IPS-20b (cell line): ENCODE results near the gene CNNM3.

Experiments used
- H3K27ac ChIP-seq: one replicate; pipeline ENCODE4 v1.5.1; 2013; ENCODE audit warnings: low read length
- H3K27me3 ChIP-seq: 2 replicates; pipeline ENCODE4 v1.6.1; 2013; ENCODE audit warnings: mild to moderate bottlenecking, low read length, inconsistent platforms; ENCODE audit not compliant: insufficient read depth
- H3K36me3 ChIP-seq: 2 replicates; pipeline ENCODE4 v1.6.1; 2013; ENCODE audit warnings: low read depth, mild to moderate bottlenecking, inconsistent platforms, low read length, moderate library complexity; ENCODE audit not compliant: insufficient read depth
- H3K4me1 ChIP-seq: 2 replicates; pipeline ENCODE4 v1.6.1; 2013; ENCODE audit warnings: mild to moderate bottlenecking, control low read depth, inconsistent platforms, low read length, moderate library complexity; ENCODE audit not compliant: insufficient read depth
- H3K4me3 ChIP-seq: 2 replicates; pipeline ENCODE4 v1.5.1; 2013; ENCODE audit warnings: mild to moderate bottlenecking, low read length, inconsistent platforms
- H3K9ac ChIP-seq: 2 replicates; pipeline ENCODE4 v1.6.1; 2013; ENCODE audit warnings: low read depth, mild to moderate bottlenecking, inconsistent platforms, low read length, moderate library complexity
- H3K9me3 ChIP-seq: 2 replicates; pipeline ENCODE4 v1.6.1; 2013; ENCODE audit warnings: mild to moderate bottlenecking, low read depth, low read length, inconsistent platforms; ENCODE audit not compliant: insufficient read depth

CNNM3 gene

DNA sequence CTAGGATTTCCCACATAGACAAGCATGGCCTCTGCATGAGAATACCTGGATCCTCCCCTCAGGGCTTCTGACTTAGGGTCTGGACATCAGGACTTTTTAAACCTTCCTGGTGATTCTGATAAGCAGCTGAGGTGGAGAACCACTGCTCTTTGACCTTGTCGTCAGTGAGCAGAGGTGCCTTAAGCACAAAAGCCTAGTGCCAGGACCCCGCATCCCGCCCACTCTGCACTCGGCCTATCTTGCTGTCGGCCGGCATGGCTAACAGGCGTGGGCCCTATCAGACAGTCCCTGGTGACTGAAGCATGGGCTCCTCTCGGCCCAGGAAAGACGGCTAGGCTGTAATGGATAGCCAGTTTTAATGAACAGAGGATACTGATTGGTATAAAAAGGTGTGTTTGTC, 21.5 kb downstream of the CNNM3 start:
- peaks cover 30% of the 10 kb centered on the region for H3K36me3 ChIP-seq
- no peak overlapping the region for H3K27ac ChIP-seq
- no peaks in the 10 kb centered on the region for H3K9me3 ChIP-seq
- no peaks in the 10 kb centered on the region for H3K27me3 ChIP-seq
- H3K4me1 ChIP-seq = peaks cover 4% of the 10 kb centered on the region; the same call in 1 of the 2 replicates
- H3K4me3 ChIP-seq = no peak overlapping the region
- no peak overlapping the region for H3K9ac ChIP-seq

DNA sequence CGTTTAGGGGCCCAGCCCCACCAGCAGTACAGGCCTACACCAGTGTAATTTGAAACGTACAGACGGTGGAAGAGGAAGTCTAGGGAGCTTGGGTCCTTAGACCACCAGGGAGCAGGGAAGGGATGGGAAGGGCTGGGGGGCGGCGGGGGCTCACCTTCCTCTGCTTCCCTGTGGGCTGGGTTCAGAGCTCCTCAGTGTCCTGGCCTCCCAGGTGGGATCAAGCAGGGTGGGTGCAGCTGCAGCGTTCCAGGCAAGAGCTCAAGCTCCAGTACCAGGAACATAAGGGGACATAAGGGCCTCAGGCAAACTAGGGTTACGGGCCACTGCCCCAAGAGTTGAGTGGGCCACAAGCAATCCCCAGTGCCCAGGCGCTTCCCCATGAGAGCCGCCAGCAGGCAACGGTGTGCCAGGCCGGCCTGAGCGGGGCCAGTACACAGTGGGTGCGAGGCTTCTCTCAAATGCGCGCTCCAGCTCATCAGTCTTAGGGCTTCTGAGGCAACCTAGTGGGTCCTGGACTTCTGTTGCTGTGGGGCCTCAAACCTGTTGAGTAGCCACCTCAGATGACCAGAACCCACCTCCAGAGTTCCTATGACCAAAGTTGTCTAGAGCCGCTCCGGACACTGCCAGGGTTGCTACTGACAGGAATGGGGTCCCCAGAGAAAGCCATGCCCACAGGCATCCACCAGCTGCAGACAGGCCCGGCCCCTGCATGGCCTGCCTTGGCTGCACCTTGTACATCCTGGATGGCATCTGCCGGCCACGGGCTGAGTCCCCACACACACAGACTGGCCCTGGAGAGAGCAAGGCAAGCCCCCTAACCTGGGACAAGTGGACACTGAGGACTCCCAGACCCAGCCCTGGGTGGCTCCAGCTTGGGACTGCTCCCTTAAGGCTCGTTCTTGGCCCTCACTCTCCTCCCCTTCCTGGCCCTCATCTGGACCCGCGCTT, 22.6 kb downstream of the CNNM3 start:
- Histone ChIP-seq H3K9me3 (no peaks in the 10 kb centered on the region), H3K36me3 (peaks cover 25% of the 10 kb centered on the region), H3K9ac (no peak overlapping the region), H3K4me3 (no peak overlapping the region), H3K27ac (no peak overlapping the region), H3K27me3 (no peaks in the 10 kb centered on the region), H3K4me1 (0 out of 2 replicates have a peak, but pooled peaks cover under 1% of the 10 kb centered on the region)

DNA sequence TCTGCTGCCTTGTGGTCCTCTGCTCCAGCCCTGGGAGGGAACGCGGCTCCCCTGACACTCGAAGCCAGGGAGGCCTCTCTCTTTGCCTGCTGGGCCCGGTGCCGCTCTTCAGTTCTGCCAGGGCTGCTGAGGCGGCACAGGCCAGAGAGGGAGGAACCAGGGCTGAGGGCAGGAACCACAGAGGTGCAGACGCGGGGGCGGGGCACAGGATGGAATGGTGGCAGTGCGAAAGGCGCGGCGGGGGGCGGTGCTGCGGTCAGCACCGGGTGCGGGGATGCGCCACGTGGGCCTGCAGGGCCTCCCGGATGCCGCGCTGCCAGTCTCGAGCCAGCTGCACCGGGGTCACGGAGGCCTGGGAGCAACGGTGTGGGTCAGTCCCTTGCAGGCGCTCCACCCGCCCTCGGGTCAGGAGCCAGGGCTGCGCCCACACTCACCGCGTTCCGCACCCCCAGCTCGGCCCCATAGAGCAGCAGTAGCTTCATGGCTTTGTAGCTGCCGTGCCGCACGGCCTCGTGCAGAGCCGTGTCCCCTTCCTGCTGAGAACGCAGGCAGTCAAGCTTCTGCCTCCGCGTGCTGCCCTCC, 23.3 kb downstream of the CNNM3 start:
- Histone ChIP-seq H3K27ac (no peak overlapping the region), H3K4me3 (no peak overlapping the region), H3K27me3 (no peaks in the 10 kb centered on the region), H3K36me3 (peaks cover 23% of the 10 kb centered on the region), H3K9ac (no peak overlapping the region), H3K4me1 (no peaks in the 10 kb centered on the region), H3K9me3 (no peaks in the 10 kb centered on the region)

DNA sequence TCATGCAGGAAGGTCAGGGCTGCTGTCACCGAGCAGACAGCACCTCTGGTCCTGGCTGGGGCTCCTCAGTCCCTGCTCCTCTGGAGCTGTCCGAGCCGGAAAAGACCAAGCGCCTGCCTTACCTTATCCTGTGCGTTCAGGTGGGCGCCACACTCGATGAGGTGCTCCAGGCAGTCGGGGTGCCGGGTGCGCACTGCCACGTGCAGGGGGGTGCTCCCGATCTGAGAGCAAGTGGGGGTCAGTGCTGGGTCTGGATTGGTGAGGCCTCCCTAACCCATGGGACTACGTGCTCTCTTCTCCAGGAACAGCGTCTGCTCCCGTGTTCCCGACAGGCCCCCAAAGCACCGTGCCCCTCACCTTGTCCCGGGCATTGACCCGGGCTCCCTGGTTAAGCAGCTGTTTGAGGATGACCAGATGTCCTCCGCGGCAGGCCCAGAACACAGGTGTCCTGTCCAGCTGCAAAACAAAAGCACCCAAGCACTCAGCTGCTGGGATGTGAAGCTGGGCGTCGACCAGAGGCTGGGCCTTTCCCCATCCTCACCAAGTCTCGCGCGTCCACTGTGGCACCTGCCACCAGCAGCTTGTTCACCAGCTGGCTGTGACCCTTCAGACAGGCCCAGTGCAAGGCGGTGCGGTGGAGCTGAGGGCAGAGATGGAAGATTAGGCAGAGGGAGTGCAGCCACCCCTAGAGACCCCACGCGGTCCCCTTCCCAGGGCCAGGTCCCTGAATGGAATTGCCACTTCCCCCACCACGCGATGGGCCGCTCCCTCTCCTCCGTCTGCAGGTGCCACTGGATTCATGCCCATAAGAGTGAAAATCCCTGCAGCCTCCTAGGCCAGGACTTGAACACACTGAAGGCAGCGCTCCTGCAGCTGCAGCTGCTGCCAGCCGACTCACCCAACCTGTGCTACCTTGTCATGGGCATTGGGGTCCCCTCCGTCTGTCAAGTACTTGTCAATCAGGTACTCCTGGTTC, 24.1 kb downstream of the CNNM3 start:
- Histone ChIP-seq H3K27ac (no peak overlapping the region), H3K27me3 (no peaks in the 10 kb centered on the region), H3K4me1 (no peaks in the 10 kb centered on the region), H3K36me3 (peaks cover 15% of the 10 kb centered on the region; the same call in 1 of the 2 replicates), H3K9ac (no peak overlapping the region), H3K9me3 (no peaks in the 10 kb centered on the region), H3K4me3 (no peak overlapping the region)

DNA sequence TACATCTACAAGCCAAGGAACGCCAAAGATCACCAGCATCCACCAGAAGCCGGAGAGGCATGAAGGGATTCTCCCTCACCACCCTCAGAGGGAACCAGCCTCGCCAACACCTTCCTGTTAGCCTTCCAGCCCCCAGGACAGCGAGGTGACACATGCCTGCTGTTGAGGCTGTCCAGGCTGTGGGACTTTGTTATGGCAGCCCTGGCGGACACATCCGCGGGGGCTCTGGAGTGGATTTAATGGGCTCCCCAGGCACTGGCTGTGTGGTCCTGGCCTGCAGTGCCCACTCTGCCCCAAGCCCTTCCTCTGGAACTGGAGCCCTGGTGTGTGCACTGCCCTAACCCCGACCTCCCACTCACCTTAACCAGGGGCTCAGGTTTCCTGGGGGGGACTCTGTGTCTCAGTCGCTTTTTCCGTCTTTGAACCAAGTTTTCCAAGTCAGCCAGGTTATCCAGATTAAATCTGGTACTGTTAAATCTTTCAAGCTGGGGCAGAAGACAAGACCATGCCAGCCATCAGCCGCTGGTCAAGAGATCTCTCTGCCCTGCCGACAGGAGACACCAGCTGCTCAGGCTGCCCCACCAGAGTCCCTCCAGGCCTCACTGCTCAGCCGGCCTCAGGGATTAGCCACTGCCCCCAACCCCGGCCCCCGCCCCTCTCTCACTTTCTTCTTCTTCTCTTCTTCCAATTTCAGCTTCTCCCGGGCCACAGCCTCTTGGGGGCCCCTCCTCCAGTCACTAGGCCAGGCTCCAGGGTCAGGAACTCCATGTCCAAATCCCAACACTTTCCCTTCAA, 25.8 kb downstream of the CNNM3 start:
- Histone ChIP-seq H3K4me1 (no peaks in the 10 kb centered on the region), H3K27ac (no peak overlapping the region), H3K36me3 (peaks cover 17% of the 10 kb centered on the region; the same call in 1 of the 2 replicates), H3K4me3 (no peak overlapping the region), H3K9ac (no peak overlapping the region), H3K9me3 (no peaks in the 10 kb centered on the region), H3K27me3 (no peaks in the 10 kb centered on the region)

DNA sequence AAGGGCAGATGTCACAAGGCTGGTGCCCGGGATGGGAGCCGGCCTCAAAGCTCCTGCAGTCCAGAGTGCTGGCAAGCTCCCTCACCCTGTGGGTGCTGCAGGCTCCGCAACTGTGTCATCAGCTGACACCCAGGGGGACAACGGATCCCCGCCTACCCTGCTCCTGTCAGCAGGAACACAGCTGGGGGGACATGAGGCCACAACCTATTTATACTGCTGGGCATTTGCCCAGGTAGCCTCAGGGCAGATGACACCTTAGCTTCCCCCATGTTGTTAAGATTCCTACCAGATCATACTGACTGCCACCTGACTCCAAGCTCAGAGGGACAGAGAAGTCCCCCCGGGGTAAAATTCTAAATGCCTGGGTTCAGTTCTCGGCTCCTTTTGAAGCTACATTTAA, 26.5 kb downstream of the CNNM3 start:
- Histone ChIP-seq H3K9ac (no peak overlapping the region), H3K4me3 (no peak overlapping the region), H3K9me3 (no peaks in the 10 kb centered on the region), H3K27ac (no peak overlapping the region), H3K27me3 (no peaks in the 10 kb centered on the region), H3K4me1 (no peaks in the 10 kb centered on the region), H3K36me3 (peaks cover 16% of the 10 kb centered on the region; the same call in 1 of the 2 replicates)

DNA sequence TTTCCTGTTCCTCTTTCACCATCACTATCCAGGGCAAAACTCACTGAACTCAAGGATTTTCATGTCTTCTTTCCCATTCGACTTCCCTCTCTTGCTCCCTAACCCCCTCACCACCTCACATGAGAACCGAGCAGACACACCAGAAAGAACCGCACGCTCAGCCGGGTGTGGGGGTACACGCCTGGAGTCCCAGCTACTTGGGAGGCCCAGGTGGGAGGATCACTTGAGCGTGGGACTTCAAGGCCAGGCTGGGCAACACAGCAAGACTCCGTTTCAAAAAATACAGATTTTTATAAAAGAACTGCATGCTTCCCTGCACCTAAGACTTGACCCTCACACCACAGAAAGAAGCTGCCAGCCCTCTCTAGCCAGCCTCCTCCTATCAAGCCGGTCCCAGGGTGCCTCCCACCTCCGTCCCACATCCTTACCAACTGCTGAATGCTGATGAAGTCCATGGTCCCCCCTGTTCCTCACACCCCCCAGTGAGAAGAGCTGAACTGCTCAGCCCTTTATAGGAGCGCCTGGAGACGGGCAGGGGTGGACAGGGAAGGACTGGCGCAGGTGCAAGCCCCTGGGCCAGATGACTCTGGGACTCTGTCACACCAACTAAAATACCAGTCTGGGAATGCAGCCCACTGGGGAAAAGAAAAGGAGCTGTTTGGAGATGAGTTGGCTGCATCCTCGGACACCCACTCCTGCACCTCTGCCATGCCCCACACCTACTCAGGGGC, 27.6 kb downstream of the CNNM3 start, which contains the start of gene ANKRD23:
TSS of gene ANKRD23 (minus strand) at position 484 of the 731 bp plus-strand sequence. CDS start at position 455, 29 bp downstream.
- no peak within 1 kb of the TSS for H3K4me3 ChIP-seq
- no peak within 1 kb of the TSS for H3K9ac ChIP-seq
- H3K4me1 ChIP-seq = no peaks in the 10 kb centered on the region
- H3K27me3 ChIP-seq = no peaks in the 10 kb centered on the region
- no peaks in the 10 kb centered on the region for H3K9me3 ChIP-seq
- no peak within 1 kb of the TSS for H3K27ac ChIP-seq
- H3K36me3 ChIP-seq = peaks cover 21% of the 10 kb centered on the region

DNA sequence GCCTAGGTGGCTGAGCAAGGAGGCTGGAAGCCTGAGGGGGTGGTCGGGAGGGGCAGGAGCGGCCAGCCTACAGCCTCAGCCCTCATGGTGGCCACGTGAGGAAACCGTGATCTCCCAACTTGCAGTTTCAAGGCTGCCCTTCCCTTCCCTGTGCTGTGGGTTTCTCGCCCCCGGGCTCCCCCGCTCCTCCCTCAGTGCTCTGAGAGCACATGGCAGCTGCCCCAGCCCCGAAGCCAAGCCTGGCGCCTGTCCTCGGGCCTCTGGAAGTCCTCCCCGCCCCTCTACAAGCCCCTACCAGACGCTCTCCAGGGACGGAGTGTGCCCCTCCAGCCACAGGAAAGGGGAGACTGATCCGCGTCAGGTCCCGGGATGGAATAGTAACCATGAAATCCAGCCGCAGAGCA, 28.3 kb downstream of the CNNM3 start:
- no peaks in the 10 kb centered on the region for H3K9me3 ChIP-seq
- H3K4me1 ChIP-seq = no peaks in the 10 kb centered on the region
- no peak overlapping the region for H3K27ac ChIP-seq
- H3K4me3 ChIP-seq = no peak overlapping the region
- peaks cover 21% of the 10 kb centered on the region for H3K36me3 ChIP-seq
- no peaks in the 10 kb centered on the region for H3K27me3 ChIP-seq
- H3K9ac ChIP-seq = no peak overlapping the region

DNA sequence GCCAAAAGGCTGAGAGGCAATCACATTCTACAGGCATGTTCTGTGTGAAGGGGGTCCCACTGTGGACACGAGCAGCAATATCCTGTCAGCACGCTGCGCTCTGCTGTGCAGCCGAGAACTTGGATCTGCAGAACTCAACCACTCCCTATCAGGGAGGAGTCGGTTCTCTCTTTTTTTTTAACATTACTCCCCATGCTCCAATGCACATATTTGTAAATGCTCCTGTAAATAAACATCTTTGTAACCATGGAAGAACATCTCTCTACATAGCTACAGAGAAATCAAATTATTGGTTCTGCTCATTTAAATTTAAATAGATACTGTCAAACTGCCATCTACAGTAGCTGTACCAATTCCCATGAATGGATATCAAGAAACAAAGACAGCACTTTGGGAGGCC, 30.8 kb downstream of the CNNM3 start:
- Histone ChIP-seq H3K4me3 (no peak overlapping the region), H3K36me3 (peaks cover 33% of the 10 kb centered on the region), H3K4me1 (no peaks in the 10 kb centered on the region), H3K27ac (no peak overlapping the region), H3K9ac (no peak overlapping the region), H3K27me3 (no peaks in the 10 kb centered on the region), H3K9me3 (no peaks in the 10 kb centered on the region)

DNA sequence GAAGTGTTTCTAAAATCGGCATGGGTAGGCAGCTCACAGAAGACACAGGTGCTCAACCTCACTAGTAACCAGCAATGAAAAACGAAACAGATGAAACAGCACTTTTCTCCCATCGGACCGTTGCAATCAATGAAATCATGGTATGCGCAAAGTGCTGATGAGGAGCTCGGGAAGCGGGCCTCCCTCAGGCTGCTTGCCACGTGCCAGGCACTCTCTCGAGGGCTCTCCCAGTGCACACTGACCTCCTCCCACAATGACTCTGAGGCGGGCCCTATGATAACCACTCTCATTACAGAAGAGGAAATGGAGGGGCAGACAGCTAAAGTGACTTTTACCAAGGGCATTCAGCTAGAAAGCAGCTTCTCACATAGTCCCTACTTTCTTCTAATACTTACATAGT, 31.5 kb downstream of the CNNM3 start:
- peaks cover 38% of the 10 kb centered on the region for H3K36me3 ChIP-seq
- no peak overlapping the region for H3K9ac ChIP-seq
- H3K27ac ChIP-seq = no peak overlapping the region
- H3K27me3 ChIP-seq = no peaks in the 10 kb centered on the region
- H3K9me3 ChIP-seq = no peaks in the 10 kb centered on the region
- H3K4me3 ChIP-seq = no peak overlapping the region
- no peaks in the 10 kb centered on the region for H3K4me1 ChIP-seq
